ENCODE data around the gene CTBP1.

GRCh38 chr4:1175635-1176229 lies 73.2 kb downstream of the CTBP1 start:
- TF ChIP-seq CTCF (conservative IDR thresholded peaks at IDR 0.05; ENCODE audit: low read depth, low read length): no peak
- TF ChIP-seq EZH2 (IDR thresholded peaks at IDR 0.05; ENCODE audit: low read length, unreplicated experiment): no peak
- no peak for TF ChIP-seq EZH2phosphoT487 (IDR thresholded peaks at IDR 0.05; ENCODE audit: borderline replicate concordance, low read length)

Data from PC-3 (cell line).